HepG2 (cell line): ENCODE data around the gene IRF1. TPM values are rescaled to one million over a fixed set of nuclear protein-coding genes. Genes with fewer than 3 reads are reported as not detected.
A peak's percentile ranks its signal among the peaks of the same experiment; 100 is the strongest.

ENCODE experiments used
- AFF4 ChIP-seq: sonication (generic); formaldehyde crosslinking; IDR thresholded peaks from 2 replicates; pipeline ENCODE4 v1.4.0; 2020; ENCODE audit warnings: missing genetic modification reagents
- ATF2 ChIP-seq: sonication (generic); formaldehyde crosslinking; IDR thresholded peaks from 2 replicates; pipeline ENCODE4 v1.4.0; 2020; ENCODE audit warnings: missing genetic modification reagents
- ATF5 ChIP-seq: sonication (generic); formaldehyde crosslinking; IDR thresholded peaks from 2 replicates; pipeline ENCODE4 v1.4.0; 2020; ENCODE audit warnings: mild to moderate bottlenecking, low read depth, missing genetic modification reagents
- CREM ChIP-seq, 2 experiments: sonication (generic) in 1 of 2; formaldehyde crosslinking in 1 of 2; IDR thresholded peaks; 2 replicates each; pipeline versions ENCODE4 v1.4.0 to v1.6.1; 2016 to 2020; ENCODE audit warnings: antibody characterized with exemption in 1 of 2, mild to moderate bottlenecking in 1 of 2, missing genetic modification reagents in 1 of 2
- DNMT3B ChIP-seq: conservative IDR thresholded peaks from 2 replicates; pipeline ENCODE4 v1.6.1; 2016; ENCODE audit warnings: missing biosample characterization, control low read depth
- EED ChIP-seq: sonication (generic); formaldehyde crosslinking; IDR thresholded peaks from 2 replicates; pipeline ENCODE4 v1.5.0; 2020; ENCODE audit warnings: mild to moderate bottlenecking, missing genetic modification reagents
- HMG20A ChIP-seq: IDR thresholded peaks from 2 replicates; pipeline ENCODE4 v1.6.1; 2016; ENCODE audit warnings: borderline replicate concordance
- KDM5B ChIP-seq: sonication (generic); formaldehyde crosslinking; IDR thresholded peaks from 2 replicates; pipeline ENCODE4 v1.4.0; 2020; ENCODE audit warnings: missing genetic modification reagents, mild to moderate bottlenecking, borderline replicate concordance
- RELA ChIP-seq: sonication (generic); formaldehyde crosslinking; IDR thresholded peaks from 2 replicates; pipeline ENCODE4 v1.4.0; 2020; ENCODE audit warnings: missing genetic modification reagents
- SMAD3 ChIP-seq: sonication (generic); formaldehyde crosslinking; IDR thresholded peaks from 2 replicates; pipeline ENCODE4 v1.4.0; 2020; ENCODE audit warnings: missing genetic modification reagents
- SRSF4 ChIP-seq: fragments of 200-400 bp; formaldehyde crosslinking; IDR thresholded peaks from one replicate; pipeline ENCODE4 v1.6.1; 2018; ENCODE audit warnings: mild to moderate bottlenecking, low read depth, low read length, moderate library complexity; ENCODE audit not compliant: poor library complexity, severe bottlenecking
- SSRP1 ChIP-seq: IDR thresholded peaks from 2 replicates; pipeline ENCODE4 v1.6.1; 2016; ENCODE audit warnings: control low read depth
- TFDP1 ChIP-seq: IDR thresholded peaks from 2 replicates; pipeline ENCODE4 v1.6.1; 2016; ENCODE audit warnings: missing compliant biosample characterization, missing genetic modification reagents, borderline replicate concordance
- YY1 ChIP-seq: IDR thresholded peaks from 2 replicates; pipeline ENCODE4 v1.6.1; 2011; ENCODE audit warnings: low read length, low read depth, moderate library complexity, mild to moderate bottlenecking; ENCODE audit not compliant: insufficient read depth, insufficient replicate concordance
- ZNF121 ChIP-seq: sonication (generic); formaldehyde crosslinking; IDR thresholded peaks from 2 replicates; pipeline ENCODE4 v1.5.0; 2020; ENCODE audit warnings: mild to moderate bottlenecking, missing genetic modification reagents
- ZNF292 ChIP-seq: sonication (generic); formaldehyde crosslinking; IDR thresholded peaks from 2 replicates; pipeline ENCODE4 v1.8.1; 2022; ENCODE audit warnings: mild to moderate bottlenecking, low read depth, missing genetic modification reagents, borderline replicate concordance
- ZNF580 ChIP-seq: IDR thresholded peaks from 2 replicates; pipeline ENCODE4 v1.6.1; 2016; ENCODE audit warnings: low read depth, borderline replicate concordance
- ZNF773 ChIP-seq: sonication (generic); formaldehyde crosslinking; IDR thresholded peaks from 2 replicates; pipeline ENCODE4 v1.4.0; 2020; ENCODE audit warnings: missing genetic modification reagents, borderline replicate concordance
- ZNF850 ChIP-seq: sonication (generic); formaldehyde crosslinking; conservative IDR thresholded peaks from 2 replicates; pipeline ENCODE4 v1.9.0; 2021; ENCODE audit warnings: mild to moderate bottlenecking, missing genetic modification reagents
- ZUFSP ChIP-seq: sonication (generic); formaldehyde crosslinking; IDR thresholded peaks from 2 replicates; pipeline ENCODE4 v1.9.0; 2021; ENCODE audit warnings: missing genetic modification reagents, mild to moderate bottlenecking, borderline replicate concordance
- polyA plus RNA-seq, 8 experiments: library from polyadenylated mRNA; depleted of rRNA in 3 of 8; stranded (reverse) in 7 of 8; unstranded in 1 of 8; fragments of >200 nt; fragmentation: Illumina TruSeq in 4 of 8; extraction: Trizol in 4 of 8; gene quantifications; 2 replicates each; pipeline versions ENCODE4 v1.2.1 to v1.2.3, GENCODE V29; 2011 to 2016; ENCODE audit warnings: low read depth in 4 of 8, missing spikeins in 1 of 8, mixed read lengths in 1 of 8; ENCODE audit not compliant: insufficient read depth in 1 of 8
- total RNA-seq, 5 experiments: library from RNA; depleted of rRNA; stranded (reverse); fragments of >200 nt; fragmentation: Illumina TruSeq; extraction: Trizol; gene quantifications; 2 replicates each; pipeline ENCODE4 v1.2.3, GENCODE V29; 2016; ENCODE audit warnings: low read depth in 1 of 5

Gene IRF1
- total and polyA plus RNA-seq, 2 of the 13 experiments (the other 11 are each of a cell fraction or from before 2014, with no cell fraction given): 4.1 to 8.8 TPM

- no peak for TF ChIP-seq AFF4 (CRISPR knock-in tag)
- TF ChIP-seq SRSF4: no peak
- no peak for TF ChIP-seq ZUFSP (CRISPR knock-in tag)
- no peak for TF ChIP-seq DNMT3B (CRISPR knock-in tag)
- no peak; the same call in 1 of the 2 replicates for TF ChIP-seq ZNF580 (CRISPR knock-in tag)
- TF ChIP-seq ZNF773 (CRISPR knock-in tag): peak; percentile 47; the same call in 1 of the 2 replicates
- no peak for TF ChIP-seq CREM (IDR thresholded peaks at IDR 0.05)
- TF ChIP-seq CREM (CRISPR knock-in tag; IDR thresholded peaks at IDR 0.05): no peak
- no peak for TF ChIP-seq KDM5B (CRISPR knock-in tag)
- no peak for TF ChIP-seq HMG20A (CRISPR knock-in tag)
- peak; percentile 56; the same call in 1 of the 2 replicates for TF ChIP-seq ATF2 (CRISPR knock-in tag)
- TF ChIP-seq SSRP1 (CRISPR knock-in tag): no peak
- TF ChIP-seq SMAD3 (CRISPR knock-in tag): no peak
- TF ChIP-seq TFDP1 (CRISPR knock-in tag): no peak; the same call in 1 of the 2 replicates
- no peak for TF ChIP-seq ZNF121 (CRISPR knock-in tag)
- no peak for TF ChIP-seq RELA
- TF ChIP-seq ZNF850: no peak
- TF ChIP-seq ZNF292 (CRISPR knock-in tag): peak; percentile 54; the same call in 1 of the 2 replicates
- TF ChIP-seq EED (CRISPR knock-in tag): no peak
- peak; percentile 13 for TF ChIP-seq YY1
- no peak for TF ChIP-seq ATF5 (CRISPR knock-in tag)
Observed at GRCh38 chr5:132500931-132501628, 10.5 kb upstream of the IRF1 start (continued).
